Endothelial cell of umbilical vein (primary cell): ENCODE measurements around the gene KRTAP17-1. TPM values are rescaled to one million over a fixed set of nuclear protein-coding genes. Genes with fewer than 3 reads are reported as not detected.
"Not testable (repeated sequence)": the region's sequence is repeated elsewhere in the genome, so short reads cannot be mapped to it uniquely, and the experiment has no call there.

Experiments used
- BruUV-seq: library from RNA; stranded (reverse); fragments of 400-500 nt; replicated peaks from 2 replicates; lab custom pipeline; 2021; lab: Mats Ljungman, UMichigan
- CTCF ChIA-PET: fragments of 300-600, 350-600 bp; sonication (Branson Sonifier 250); formaldehyde crosslinking; loops from one replicate; lab custom pipeline; 2021; ENCODE audit warnings: antibody characterized with exemption, inconsistent platforms; lab: Charles Lee
- POLR2A ChIA-PET: fragments of 300-600, 350-600 bp; sonication (Branson Sonifier 250); formaldehyde crosslinking; loops from one replicate; lab custom pipeline; 2021; ENCODE audit warnings: antibody characterized with exemption, inconsistent platforms; lab: Charles Lee
- DNase-seq: peaks from one replicate; pipeline ENCODE4 v3.0.0-alpha.2; 2011; ENCODE audit warnings: low read depth, low spot score
- FAIRE-seq: peaks from 2 replicates; lab custom pipeline; 2011; peaks lifted over from hg19 to GRCh38; lab: Jason Lieb, UNC
- H2AFZ ChIP-seq: 2 replicates; pipeline ENCODE4 v1.6.0; 2012; ENCODE audit warnings: low read depth, low read length, control low read depth, inconsistent platforms
- H3K27ac ChIP-seq: 2 replicates; pipeline ENCODE4 v1.5.1; 2011; ENCODE audit warnings: low read depth, mild to moderate bottlenecking, control low read depth, low read length, moderate library complexity; ENCODE audit not compliant: insufficient read depth
- H3K27me3 ChIP-seq, 2 experiments: 2 replicates each; pipeline versions ENCODE4 v1.6.0 to v1.6.1; 2011; ENCODE audit warnings: low read length in 2 of 2, mixed read lengths in 1 of 2; ENCODE audit not compliant: control insufficient read depth in 2 of 2, insufficient read depth in 2 of 2
- H3K36me3 ChIP-seq, 2 experiments: 2 replicates in 1 of 2; 3 replicates in 1 of 2; pipeline ENCODE4 v1.5.1; 2011; ENCODE audit warnings: low read length in 2 of 2, mild to moderate bottlenecking in 1 of 2, moderate library complexity in 1 of 2; ENCODE audit not compliant: control insufficient read depth in 2 of 2, insufficient read depth in 2 of 2; ENCODE audit errors: extremely low read depth in 1 of 2
- H3K4me1 ChIP-seq: 3 replicates; pipeline ENCODE4 v1.5.1; 2011; ENCODE audit warnings: mild to moderate bottlenecking, low read length; ENCODE audit not compliant: control insufficient read depth, insufficient read depth; ENCODE audit errors: extremely low read depth
- H3K4me2 ChIP-seq: 2 replicates; pipeline ENCODE4 v1.6.1; 2011; ENCODE audit warnings: low read length, control low read depth, mixed read lengths; ENCODE audit not compliant: insufficient read depth
- H3K4me3 ChIP-seq, 3 experiments: fragments of 200-600 bp in 1 of 3; sonication (generic), shearing (Covaris generic) in 1 of 3; replicated peaks in 1 of 3; 2 replicates each; pipeline ENCODE4 v1.5.1; 2011 to 2016; ENCODE audit warnings: control low read depth in 3 of 3, low read length in 3 of 3, mild to moderate bottlenecking in 2 of 3, inconsistent platforms in 1 of 3, low read depth in 1 of 3, moderate library complexity in 1 of 3; ENCODE audit not compliant: insufficient read depth in 1 of 3
- H3K79me2 ChIP-seq: 2 replicates; pipeline ENCODE4 v1.6.0; 2012; ENCODE audit warnings: low read length, inconsistent platforms; ENCODE audit not compliant: control insufficient read depth, insufficient read depth
- H3K9ac ChIP-seq: replicated peaks from 2 replicates; pipeline ENCODE3; 2011; ENCODE audit warnings: low read length, control low read depth; ENCODE audit not compliant: insufficient read depth; ENCODE audit errors: extremely low read depth
- H3K9me1 ChIP-seq: replicated peaks from 3 replicates; pipeline ENCODE4 v1.6.0; 2011; ENCODE audit warnings: mild to moderate bottlenecking, low read length; ENCODE audit not compliant: control insufficient read depth, insufficient read depth; ENCODE audit errors: extremely low read depth
- H3K9me3 ChIP-seq: replicated peaks from 2 replicates; pipeline ENCODE4 v1.5.1; 2012; ENCODE audit warnings: low read length, inconsistent platforms; ENCODE audit not compliant: control insufficient read depth, insufficient read depth
- H4K20me1 ChIP-seq: replicated peaks from 2 replicates; pipeline ENCODE3; 2011; ENCODE audit warnings: mild to moderate bottlenecking, low read length; ENCODE audit not compliant: control insufficient read depth, insufficient read depth; ENCODE audit errors: extremely low read depth
- EZH2 ChIP-seq: IDR thresholded peaks from 2 replicates; pipeline ENCODE4 v1.6.1; 2012; ENCODE audit warnings: borderline replicate concordance, low read depth, mild to moderate bottlenecking, moderate library complexity, low read length, inconsistent platforms; ENCODE audit not compliant: severe bottlenecking
- FOS ChIP-seq: IDR thresholded peaks from 2 replicates; pipeline ENCODE4 v1.6.1; 2011; ENCODE audit warnings: mild to moderate bottlenecking, low read length, moderate library complexity, borderline replicate concordance; ENCODE audit not compliant: insufficient read depth
- GATA2 ChIP-seq: IDR thresholded peaks from 2 replicates; pipeline ENCODE4 v1.7.0; 2011; ENCODE audit warnings: low read depth, mild to moderate bottlenecking, moderate library complexity, mixed read lengths, low read length; ENCODE audit not compliant: insufficient read length, insufficient read depth
- JUN ChIP-seq: IDR thresholded peaks from 2 replicates; pipeline ENCODE4 v1.6.1; 2011; ENCODE audit warnings: borderline replicate concordance, low read depth; ENCODE audit not compliant: insufficient read length, insufficient read depth
- MYC ChIP-seq: IDR thresholded peaks from one replicate; pipeline ENCODE4 v1.6.1; 2011; ENCODE audit warnings: mild to moderate bottlenecking, low read depth, low read length
- POLR2A ChIP-seq: IDR thresholded peaks from 2 replicates; pipeline ENCODE4 v1.6.1; 2012; ENCODE audit warnings: low read depth, mild to moderate bottlenecking, control low read depth, low read length
- POLR2AphosphoS5 ChIP-seq: IDR thresholded peaks from 2 replicates; pipeline ENCODE4 v1.6.1; 2012; ENCODE audit warnings: low read depth, mild to moderate bottlenecking, control low read depth, low read length, moderate library complexity; ENCODE audit not compliant: insufficient read depth
- dilution Hi-C: fragments of 300-500 bp; cut with MboI; formaldehyde crosslinking; loops from one replicate; pipeline ENCODE4 v1.15.0; 2019; ENCODE audit warnings: low sequenced_read_pairs; ENCODE audit not compliant: extremely low pct_ligation_motif_present
- intact Hi-C: fragments of 100-400 bp; cut with micrococcal nuclease; formaldehyde crosslinking; loops from one replicate; pipeline ENCODE4 v1.10.0; 2022
- polyA plus RNA-seq, 4 experiments: library from polyadenylated mRNA; depleted of rRNA in 3 of 4; stranded (reverse) in 3 of 4; unstranded in 1 of 4; fragments of >200 nt; gene quantifications; 2 replicates each; pipeline versions ENCODE4 v1.2.1 to v1.2.3, GENCODE V29; 2011 to 2012; ENCODE audit warnings: missing spikeins in 1 of 4
- total RNA-seq: library from RNA; stranded (reverse); gene quantifications from 2 replicates; pipeline ENCODE4 v1.2.3, GENCODE V29; 2021
- TF ChIP-seq, protein P1 (sequence below), 2 donors: IDR thresholded peaks; 1 replicate in 1 of 2; 2 replicates in 1 of 2; pipeline ENCODE4 v1.5.1; 2011; ENCODE audit warnings: low read length in 2 of 2, mild to moderate bottlenecking in 2 of 2, moderate library complexity in 2 of 2, control low read depth in 1 of 2, inconsistent platforms in 1 of 2, low read depth in 1 of 2; ENCODE audit not compliant: insufficient read depth in 1 of 2; ENCODE audit errors: extremely low read depth in 1 of 2
- TF ChIP-seq, protein P2 (sequence below): IDR thresholded peaks from 2 replicates; pipeline ENCODE4 v1.6.1; 2011; ENCODE audit not compliant: insufficient read depth, insufficient read length

Gene KRTAP17-1
- total and polyA plus RNA-seq, 2 donors (not counting 3 experiments of a cell fraction or from before 2014, with no cell fraction given): not detected

DNA sequence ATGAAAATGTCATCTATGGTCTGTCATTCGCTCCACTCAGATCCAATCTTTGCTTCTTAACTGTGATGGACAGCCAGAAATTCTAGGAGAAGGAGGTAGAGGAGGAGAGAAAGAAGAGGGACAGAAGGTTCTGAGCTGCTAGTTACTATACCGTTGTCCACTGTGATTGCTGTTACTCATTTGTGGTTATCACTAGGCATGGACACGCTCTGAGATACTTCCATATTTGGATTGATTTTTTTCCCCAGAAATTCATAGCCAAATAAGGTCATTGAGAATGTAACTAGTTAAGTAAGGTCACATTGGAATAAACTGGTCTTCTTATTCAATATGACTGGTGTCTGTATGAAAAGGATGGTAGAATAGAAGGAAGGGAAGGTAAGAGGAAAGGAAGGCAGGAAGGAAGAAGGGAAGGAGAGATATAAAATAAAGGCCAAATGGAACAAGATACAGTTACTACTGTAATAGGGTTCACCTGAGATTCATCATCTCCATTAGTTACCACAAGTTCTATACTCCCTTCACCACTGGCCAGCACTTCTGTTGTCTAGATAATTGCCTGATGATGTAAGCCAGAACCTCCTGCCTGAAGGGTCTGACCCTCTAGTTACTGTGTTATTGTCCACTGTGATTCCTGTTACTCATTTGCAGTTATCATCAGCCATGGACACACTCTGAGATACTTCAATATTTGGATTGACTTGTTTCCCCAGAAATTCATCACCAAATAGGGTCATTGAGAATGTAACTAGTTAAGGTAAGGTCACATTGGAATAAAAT, 37.1 kb downstream of the KRTAP17-1 start:
- Histone ChIP-seq H3K4me1 (no peaks in the 10 kb centered on the region), H3K27ac (no peak overlapping the region), H3K79me2 (no peaks in the 10 kb centered on the region), H3K4me2 (no peak overlapping the region), H3K4me3 (no peak overlapping the region), H2AFZ (no peak overlapping the region), H3K27me3 (no peaks in the 10 kb centered on the region), H3K36me3 (no peaks in the 10 kb centered on the region), H4K20me1 (no peaks in the 10 kb centered on the region), H3K9me3 (no peaks in the 10 kb centered on the region), H3K9me1 (no peaks in the 10 kb centered on the region), H3K9ac (no peak overlapping the region)
- TF ChIP-seq EZH2 (no peak), GATA2 (no peak), POLR2A (no peak), POLR2AphosphoS5 (no peak), FOS (no peak), MYC (no peak), JUN (no peak)
- TF ChIP-seq, protein P1, sequence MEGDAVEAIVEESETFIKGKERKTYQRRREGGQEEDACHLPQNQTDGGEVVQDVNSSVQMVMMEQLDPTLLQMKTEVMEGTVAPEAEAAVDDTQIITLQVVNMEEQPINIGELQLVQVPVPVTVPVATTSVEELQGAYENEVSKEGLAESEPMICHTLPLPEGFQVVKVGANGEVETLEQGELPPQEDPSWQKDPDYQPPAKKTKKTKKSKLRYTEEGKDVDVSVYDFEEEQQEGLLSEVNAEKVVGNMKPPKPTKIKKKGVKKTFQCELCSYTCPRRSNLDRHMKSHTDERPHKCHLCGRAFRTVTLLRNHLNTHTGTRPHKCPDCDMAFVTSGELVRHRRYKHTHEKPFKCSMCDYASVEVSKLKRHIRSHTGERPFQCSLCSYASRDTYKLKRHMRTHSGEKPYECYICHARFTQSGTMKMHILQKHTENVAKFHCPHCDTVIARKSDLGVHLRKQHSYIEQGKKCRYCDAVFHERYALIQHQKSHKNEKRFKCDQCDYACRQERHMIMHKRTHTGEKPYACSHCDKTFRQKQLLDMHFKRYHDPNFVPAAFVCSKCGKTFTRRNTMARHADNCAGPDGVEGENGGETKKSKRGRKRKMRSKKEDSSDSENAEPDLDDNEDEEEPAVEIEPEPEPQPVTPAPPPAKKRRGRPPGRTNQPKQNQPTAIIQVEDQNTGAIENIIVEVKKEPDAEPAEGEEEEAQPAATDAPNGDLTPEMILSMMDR (IDR thresholded peaks at IDR 0.05; ENCODE audit: extremely low read depth in 1 of 2, insufficient read depth in 1 of 2, low read depth in 1 of 2, low read length in 2 of 2): no peak
- TF ChIP-seq, protein P2, sequence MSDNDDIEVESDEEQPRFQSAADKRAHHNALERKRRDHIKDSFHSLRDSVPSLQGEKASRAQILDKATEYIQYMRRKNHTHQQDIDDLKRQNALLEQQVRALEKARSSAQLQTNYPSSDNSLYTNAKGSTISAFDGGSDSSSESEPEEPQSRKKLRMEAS: no peak
- DNase-seq (no peak), FAIRE-seq (no peak)
- ChIA-PET CTCF (no interaction called here), POLR2A (no interaction called here)
- no TSS peak for BruUV-seq
- intact Hi-C loops: no loop called here
- dilution Hi-C loops: no loop called here

DNA sequence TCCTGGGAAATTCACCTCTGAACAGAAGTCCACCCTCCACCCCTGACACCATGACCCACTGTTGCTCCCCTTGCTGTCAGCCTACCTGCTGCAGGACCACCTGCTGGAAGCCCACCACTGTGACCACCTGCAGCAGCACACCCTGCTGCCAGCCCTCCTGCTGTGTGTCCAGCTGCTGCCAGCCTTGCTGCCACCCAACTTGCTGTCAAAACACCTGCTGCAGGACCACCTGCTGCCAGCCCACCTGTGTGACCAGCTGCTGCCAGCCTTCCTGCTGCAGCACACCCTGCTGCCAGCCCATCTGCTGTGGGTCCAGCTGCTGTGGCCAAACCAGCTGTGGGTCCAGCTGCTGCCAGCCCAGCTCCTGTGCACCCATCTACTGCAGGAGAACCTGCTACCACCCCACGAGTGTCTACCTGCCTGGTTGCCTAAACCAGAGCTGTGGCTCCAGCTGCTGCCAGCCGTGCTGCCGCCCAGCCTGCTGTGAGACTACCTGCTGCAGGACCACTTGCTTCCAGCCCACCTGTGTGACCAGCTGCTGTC, 39.8 kb downstream of the KRTAP17-1 start, which contains the start of gene KRTAP9-7:
Gene KRTAP9-7 (plus strand): TSS at position 51 of the 543 bp plus-strand sequence. CDS start 0 bp downstream, at position 51.
- not testable (repeated sequence) for H3K9me3 ChIP-seq
- intact Hi-C loops: loop anchor here (1.0 kb wide), 1 partner anchor 10 kb away; the partner anchor contains the start of gene KRTAP9-6

More for the DNA sequence above, 39.8 kb downstream of the KRTAP17-1 start, which contains the start of gene KRTAP9-7:
- H3K4me1 ChIP-seq, H3K79me2 ChIP-seq, H3K27me3 ChIP-seq, dilution Hi-C loops, DNase-seq, H4K20me1 ChIP-seq, FAIRE-seq, H2AFZ ChIP-seq, H3K27ac ChIP-seq, BruUV-seq, H3K4me2 ChIP-seq, H3K9ac ChIP-seq, POLR2A ChIA-PET, H3K36me3 ChIP-seq, H3K4me3 ChIP-seq, H3K9me1 ChIP-seq: not testable (repeated sequence)
- CTCF ChIA-PET: interaction anchor here (1.3 to 1.5 kb wide), 2 partner anchors 11 to 47 kb away, joined by 3 to 6 read pairs; partner anchors contain the start of gene KRTAP9-6
